ENCODE data around the gene SPATA31E1.

DNA sequence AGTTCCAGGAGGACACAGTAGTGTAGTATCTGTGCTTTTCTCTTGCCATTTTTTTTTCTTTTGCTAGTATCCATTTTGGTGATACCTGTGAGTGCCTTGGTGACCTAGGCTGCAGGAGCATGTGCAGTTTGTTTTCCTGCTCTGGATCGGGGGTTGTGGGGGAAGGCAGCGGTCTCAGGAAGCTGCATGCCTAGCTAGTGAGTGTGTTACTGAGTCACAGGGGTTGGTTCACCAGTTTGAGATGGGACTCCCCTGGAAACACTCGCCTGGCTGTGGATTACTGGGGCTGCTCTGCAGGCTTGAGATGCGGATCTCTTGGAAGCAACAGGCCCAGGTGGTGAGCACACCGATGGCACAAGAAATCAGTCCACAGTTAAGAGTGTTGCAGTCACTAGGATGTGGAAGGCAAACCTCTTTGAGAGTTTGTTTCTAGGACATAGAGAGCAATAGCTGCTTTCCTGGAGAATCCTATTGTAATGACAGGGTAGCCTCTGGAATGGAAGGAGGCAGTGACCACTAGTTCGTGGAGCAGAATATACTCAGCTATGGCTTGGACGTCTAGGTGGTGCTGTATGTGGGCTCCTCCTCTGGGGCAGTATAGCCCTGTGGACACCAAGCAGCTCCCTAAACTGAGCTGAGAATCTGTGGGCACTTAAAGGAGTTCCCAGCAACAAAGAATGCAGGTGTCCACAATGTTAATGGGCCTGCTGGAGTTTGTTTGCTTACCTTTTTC is 20.0 kb upstream of the SPATA31E1 start:
- TF ChIP-seq POLR2A (IDR thresholded peaks at IDR 0.05): no peak
- TF ChIP-seq, protein P1, sequence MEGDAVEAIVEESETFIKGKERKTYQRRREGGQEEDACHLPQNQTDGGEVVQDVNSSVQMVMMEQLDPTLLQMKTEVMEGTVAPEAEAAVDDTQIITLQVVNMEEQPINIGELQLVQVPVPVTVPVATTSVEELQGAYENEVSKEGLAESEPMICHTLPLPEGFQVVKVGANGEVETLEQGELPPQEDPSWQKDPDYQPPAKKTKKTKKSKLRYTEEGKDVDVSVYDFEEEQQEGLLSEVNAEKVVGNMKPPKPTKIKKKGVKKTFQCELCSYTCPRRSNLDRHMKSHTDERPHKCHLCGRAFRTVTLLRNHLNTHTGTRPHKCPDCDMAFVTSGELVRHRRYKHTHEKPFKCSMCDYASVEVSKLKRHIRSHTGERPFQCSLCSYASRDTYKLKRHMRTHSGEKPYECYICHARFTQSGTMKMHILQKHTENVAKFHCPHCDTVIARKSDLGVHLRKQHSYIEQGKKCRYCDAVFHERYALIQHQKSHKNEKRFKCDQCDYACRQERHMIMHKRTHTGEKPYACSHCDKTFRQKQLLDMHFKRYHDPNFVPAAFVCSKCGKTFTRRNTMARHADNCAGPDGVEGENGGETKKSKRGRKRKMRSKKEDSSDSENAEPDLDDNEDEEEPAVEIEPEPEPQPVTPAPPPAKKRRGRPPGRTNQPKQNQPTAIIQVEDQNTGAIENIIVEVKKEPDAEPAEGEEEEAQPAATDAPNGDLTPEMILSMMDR (IDR thresholded peaks at IDR 0.05): no peak
- TF ChIP-seq POLR2AphosphoS5 (IDR thresholded peaks at IDR 0.05): no peak
